22Rv1 (cell line): ENCODE measurements around the gene ERFL.

Source experiments
- H3K27ac ChIP-seq: fragments of 450-650 bp; 2 replicates; pipeline ENCODE4 v1.5.1; 2017
- CTCF ChIP-seq: fragments of 450-650 bp; IDR thresholded peaks from 2 replicates; pipeline ENCODE4 v1.5.1; 2017; ENCODE audit warnings: mild to moderate bottlenecking
- ZFX ChIP-seq: fragments of 450-650 bp; IDR thresholded peaks from 2 replicates; pipeline ENCODE4 v1.6.1; 2017; ENCODE audit warnings: antibody characterized with exemption, borderline replicate concordance

The ERFL gene

GRCh38 chr19:41895745-41896580 is 32.3 kb downstream of the ERFL start:
- TF ChIP-seq ZFX (no peak), CTCF (peak; percentile 27; the same call in 1 of the 2 replicates)
- H3K27ac ChIP-seq, result no peak overlapping the region

- no peak overlapping the region for H3K27ac ChIP-seq
- TF ChIP-seq CTCF, result no peak
Observed at GRCh38 chr19:41894350-41894749, 33.9 kb downstream of the ERFL start.

- TF ChIP-seq ZFX (no peak), CTCF (no peak)
- H3K27ac ChIP-seq, result no peak overlapping the region
Observed at GRCh38 chr19:41893899-41894298, 34.4 kb downstream of the ERFL start.

GRCh38 chr19:41892173-41892902 is 35.9 kb downstream of the ERFL start:
- H3K27ac ChIP-seq, result no peak overlapping the region
- TF ChIP-seq CTCF (no peak), ZFX (no peak)

GRCh38 chr19:41890936-41891335 is 37.3 kb downstream of the ERFL start:
- TF ChIP-seq ZFX (no peak), CTCF (no peak)
- no peak overlapping the region for H3K27ac ChIP-seq

GRCh38 chr19:41889896-41890295 is 38.4 kb downstream of the ERFL start:
- TF ChIP-seq ZFX (no peak), CTCF (no peak)

GRCh38 chr19:41888926-41889325 is 39.3 kb downstream of the ERFL start:
- no peak overlapping the region for H3K27ac ChIP-seq

More at GRCh38 chr19:41889896-41890295, 38.4 kb downstream of the ERFL start:
- no peak overlapping the region for H3K27ac ChIP-seq

More at GRCh38 chr19:41888926-41889325, 39.3 kb downstream of the ERFL start:
- TF ChIP-seq CTCF, result no peak
- no peak for TF ChIP-seq ZFX
